ENCODE measurements around the gene KDM4C. TPM values are rescaled to one million over a fixed set of nuclear protein-coding genes. Genes with fewer than 3 reads are reported as not detected.

Gene KDM4C
- polyA plus RNA-seq, 2 of the 4 experiments (the other 2 are of a cell fraction): 9.6 to 15.6 TPM

DNA sequence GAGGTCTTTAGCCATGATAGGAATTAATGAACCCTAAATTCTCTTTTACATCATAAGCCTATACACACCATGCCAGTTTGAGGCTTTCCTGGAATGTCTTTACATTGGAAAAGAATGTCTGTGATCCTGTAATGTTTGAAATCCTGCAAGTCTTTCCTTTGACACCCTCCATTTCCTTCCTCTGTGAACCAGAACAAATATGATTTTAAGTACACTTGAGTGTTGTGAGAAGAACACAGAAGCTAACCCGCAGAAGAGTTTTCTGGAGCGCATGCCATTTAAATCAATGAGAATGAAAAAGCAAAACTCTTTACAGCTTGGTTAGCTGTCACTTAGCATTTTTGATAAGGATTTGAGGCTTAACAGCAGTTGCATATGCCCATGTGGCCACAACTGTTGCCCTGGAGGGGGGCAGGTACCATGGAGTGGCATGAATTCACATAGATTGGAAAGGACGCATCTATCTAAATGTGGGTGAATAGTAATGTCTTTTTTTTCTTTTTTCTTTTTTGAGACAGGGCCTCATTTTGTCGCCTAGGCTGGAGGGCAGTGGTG is 372.6 kb downstream of the KDM4C start:
- Histone ChIP-seq H3K9me3 (no peaks in the 10 kb centered on the region), H3K4me2 (no peak overlapping the region), H3K27ac (no peak overlapping the region), H3K4me3 (no peak overlapping the region), H3K4me1 (no peaks in the 10 kb centered on the region)
- ChIA-PET POLR2A (no interaction called here), CTCF (interaction anchor here (0.6 kb wide), 1 partner anchor 262 kb away, joined by 3 read pairs; no protein-coding TSS in a partner anchor)
- FAIRE-seq: no peak
- no peak for DNase-seq (ENCODE audit: low read depth in 1 of 2, low spot score in 1 of 2)
- TF ChIP-seq, protein P1, sequence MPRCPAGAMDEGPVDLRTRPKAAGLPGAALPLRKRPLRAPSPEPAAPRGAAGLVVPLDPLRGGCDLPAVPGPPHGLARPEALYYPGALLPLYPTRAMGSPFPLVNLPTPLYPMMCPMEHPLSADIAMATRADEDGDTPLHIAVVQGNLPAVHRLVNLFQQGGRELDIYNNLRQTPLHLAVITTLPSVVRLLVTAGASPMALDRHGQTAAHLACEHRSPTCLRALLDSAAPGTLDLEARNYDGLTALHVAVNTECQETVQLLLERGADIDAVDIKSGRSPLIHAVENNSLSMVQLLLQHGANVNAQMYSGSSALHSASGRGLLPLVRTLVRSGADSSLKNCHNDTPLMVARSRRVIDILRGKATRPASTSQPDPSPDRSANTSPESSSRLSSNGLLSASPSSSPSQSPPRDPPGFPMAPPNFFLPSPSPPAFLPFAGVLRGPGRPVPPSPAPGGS (IDR thresholded peaks at IDR 0.05): no peak
- TF ChIP-seq GATA3 (IDR thresholded peaks at IDR 0.05; ENCODE audit: borderline replicate concordance): no peak
- WGBS (ENCODE audit: missing lambda C conversion rate): 94% methylated on average over 4 of the region's 4 CpGs
- ATAC-seq: no peak

DNA sequence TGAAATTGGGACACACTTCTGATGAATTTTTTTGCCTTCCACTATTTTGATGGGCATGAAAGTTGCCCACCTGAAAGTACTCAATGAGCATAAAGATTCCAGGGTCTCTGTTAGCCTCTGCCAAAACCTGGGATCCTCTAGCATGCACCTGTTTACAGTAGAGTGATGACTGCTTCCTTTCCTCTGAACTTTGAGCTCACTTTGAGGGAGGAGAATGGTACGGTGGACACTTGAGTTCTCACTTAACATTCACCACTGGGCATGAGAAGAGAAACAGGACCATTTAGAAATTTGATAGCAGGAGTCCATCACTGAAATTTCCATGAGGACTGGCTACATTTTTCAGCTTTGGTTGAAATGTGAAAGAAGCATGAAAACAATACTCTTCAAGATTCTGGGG is 374.8 kb downstream of the KDM4C start:
- DNase-seq (ENCODE audit: low read depth in 1 of 2, low spot score in 1 of 2) (no peak), FAIRE-seq (no peak), ATAC-seq (no peak)
- Histone ChIP-seq H3K4me1 (no peaks in the 10 kb centered on the region), H3K4me2 (no peak overlapping the region), H3K9me3 (no peaks in the 10 kb centered on the region), H3K27ac (no peak overlapping the region), H3K4me3 (no peak overlapping the region)
- WGBS (ENCODE audit: missing lambda C conversion rate): 7% methylated on average over 1 of the region's 1 CpG
- ChIA-PET POLR2A (no interaction called here), CTCF (no interaction called here)
- TF ChIP-seq ZFP36 (IDR thresholded peaks at IDR 0.05; ENCODE audit: borderline replicate concordance, partially characterized antibody): no peak
- no peak for TF ChIP-seq FOSL2 (IDR thresholded peaks at IDR 0.05)
- TF ChIP-seq FOSL2 (CRISPR knock-in tag; IDR thresholded peaks at IDR 0.05): no peak
- TF ChIP-seq HDAC2 (IDR thresholded peaks at IDR 0.05): no peak
- TF ChIP-seq POLR2AphosphoS2 (conservative IDR thresholded peaks at IDR 0.05; ENCODE audit: low read length): no peak
- TF ChIP-seq HOXA7 (CRISPR knock-in tag; IDR thresholded peaks at IDR 0.05): no peak
- TF ChIP-seq FOXS1 (CRISPR knock-in tag; IDR thresholded peaks at IDR 0.05): no peak
- TF ChIP-seq NPAS2 (CRISPR knock-in tag; IDR thresholded peaks at IDR 0.05; ENCODE audit: borderline replicate concordance): no peak
- TF ChIP-seq, protein P2, sequence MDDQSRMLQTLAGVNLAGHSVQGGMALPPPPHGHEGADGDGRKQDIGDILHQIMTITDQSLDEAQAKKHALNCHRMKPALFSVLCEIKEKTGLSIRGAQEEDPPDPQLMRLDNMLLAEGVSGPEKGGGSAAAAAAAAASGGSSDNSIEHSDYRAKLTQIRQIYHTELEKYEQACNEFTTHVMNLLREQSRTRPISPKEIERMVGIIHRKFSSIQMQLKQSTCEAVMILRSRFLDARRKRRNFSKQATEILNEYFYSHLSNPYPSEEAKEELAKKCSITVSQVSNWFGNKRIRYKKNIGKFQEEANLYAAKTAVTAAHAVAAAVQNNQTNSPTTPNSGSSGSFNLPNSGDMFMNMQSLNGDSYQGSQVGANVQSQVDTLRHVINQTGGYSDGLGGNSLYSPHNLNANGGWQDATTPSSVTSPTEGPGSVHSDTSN (IDR thresholded peaks at IDR 0.05): no peak
- TF ChIP-seq CHD4 (IDR thresholded peaks at IDR 0.05; ENCODE audit: borderline replicate concordance): no peak
- no peak for TF ChIP-seq ZNF302 (CRISPR knock-in tag; IDR thresholded peaks at IDR 0.05)
- no peak for TF ChIP-seq RFX5 (IDR thresholded peaks at IDR 0.05)
- TF ChIP-seq RCOR1 (IDR thresholded peaks at IDR 0.05; ENCODE audit: low read depth, low read length): no peak

DNA sequence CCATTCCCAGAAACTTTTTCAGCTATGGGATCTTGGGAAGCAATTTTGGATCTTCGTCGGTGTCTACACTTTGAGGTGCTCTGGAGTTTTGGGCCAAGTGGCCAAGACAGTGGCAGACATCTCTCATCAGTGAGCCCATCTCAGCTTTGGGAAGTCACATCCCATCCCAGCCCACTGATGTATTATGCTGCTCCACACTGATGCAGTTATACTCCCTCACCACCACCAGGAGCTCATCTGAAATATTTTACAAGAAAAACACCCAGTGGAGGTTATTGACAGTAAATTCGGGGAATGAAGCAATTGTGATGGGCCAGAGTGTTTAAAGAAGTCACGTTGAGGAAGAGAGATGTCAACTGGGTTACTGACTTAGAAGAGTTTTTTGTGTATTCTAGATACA is 378.0 kb downstream of the KDM4C start:
- no peak for TF ChIP-seq NR3C1 (IDR thresholded peaks at IDR 0.05)
- no peak for TF ChIP-seq FOSB (CRISPR knock-in tag; IDR thresholded peaks at IDR 0.05)
- no peak for TF ChIP-seq SMC3 (IDR thresholded peaks at IDR 0.05)
- no peak for TF ChIP-seq RNF2 (IDR thresholded peaks at IDR 0.05; ENCODE audit: borderline replicate concordance, low read depth)
- TF ChIP-seq ESRRA (IDR thresholded peaks at IDR 0.05; ENCODE audit: borderline replicate concordance, low read length): no peak
- no peak for TF ChIP-seq KDM5A (IDR thresholded peaks at IDR 0.05)
- no peak for TF ChIP-seq TP53 (CRISPR knock-in tag; IDR thresholded peaks at IDR 0.05)
- no peaks in the 10 kb centered on the region for H3K9me3 ChIP-seq
- no peak overlapping the region for H3K4me2 ChIP-seq
- POLR2A ChIA-PET: no interaction called here
- peak in 1 of 2 experiments; percentile 59; a peak in 3 of 6 replicates for ATAC-seq
- CTCF ChIA-PET: no interaction called here
- no peak for DNase-seq (ENCODE audit: low read depth in 1 of 2, low spot score in 1 of 2)
- H3K4me1 ChIP-seq: no peaks in the 10 kb centered on the region
- no peak overlapping the region for H3K27ac ChIP-seq
- 90% methylated on average over 4 of the region's 4 CpGs for WGBS (ENCODE audit: missing lambda C conversion rate)
- no peak for FAIRE-seq
- H3K4me3 ChIP-seq: no peak overlapping the region

Data from A549 (cell line).